ENCODE data around the gene ZNF428.

Gene ZNF428

GRCh38 chr19:43564800-43565199, 54.6 kb downstream of the ZNF428 start:
- H3K27ac ChIP-seq (ENCODE audit: low read depth, low read length), result no peak overlapping the region
- H4K8ac ChIP-seq (ENCODE audit: low read depth, low read length), result no peak overlapping the region
- no peak overlapping the region for H3K18ac ChIP-seq (ENCODE audit: low read length)
- no peak overlapping the region for H2BK12ac ChIP-seq (ENCODE audit: low read length)
- no CpG with 5 or more reads among the region's 9 CpGs for WGBS (ENCODE audit: extremely low coverage, insufficient coverage, insufficient read length)
- no peak overlapping the region for H4K12ac ChIP-seq (ENCODE audit: low read depth, low read length)
- H3K23ac ChIP-seq (ENCODE audit: low read length), result no peak overlapping the region
- no peaks in the 10 kb centered on the region for H3K79me1 ChIP-seq (ENCODE audit: low read length)
- no peak overlapping the region for H3K4me2 ChIP-seq (ENCODE audit: low read length)
- no peaks in the 10 kb centered on the region for H3K9me3 ChIP-seq (ENCODE audit: insufficient read depth, low read depth, low read length)
- no peak overlapping the region for H2AK5ac ChIP-seq (ENCODE audit: low read length)
- DNase-seq, result peak in 1 of 2 donors; percentile 34
- no peak overlapping the region for H2BK5ac ChIP-seq (ENCODE audit: low read depth, low read length, poor library complexity)
- H3K27me3 ChIP-seq (ENCODE audit: insufficient read depth, low read length), result no peaks in the 10 kb centered on the region
- H3K79me2 ChIP-seq (ENCODE audit: control insufficient read depth, insufficient read depth, low read length, poor library complexity), result no peaks in the 10 kb centered on the region
- H3K36me3 ChIP-seq (ENCODE audit: control insufficient read depth in 1 of 2, insufficient read depth in 2 of 2, low read length in 2 of 2), result peaks cover 21 to 30% of the 10 kb centered on the region in 2 experiments
- no peaks in the 10 kb centered on the region for H3K4me1 ChIP-seq (ENCODE audit: control insufficient read depth in 1 of 2, insufficient read depth in 2 of 2, low read length in 2 of 2)
- H2BK120ac ChIP-seq (ENCODE audit: insufficient read depth, low read length, poor library complexity), result no peak overlapping the region
- H3K4ac ChIP-seq (ENCODE audit: low read depth, low read length), result no peak overlapping the region
- H3K4me3 ChIP-seq (ENCODE audit: low read depth, low read length), result no peak overlapping the region
- H3K14ac ChIP-seq (ENCODE audit: low read length), result no peak overlapping the region
- H3K9ac ChIP-seq (ENCODE audit: low read length), result no peak overlapping the region
- H2AFZ ChIP-seq (ENCODE audit: insufficient read depth, low read length, poor library complexity), result no peak overlapping the region
- no peak overlapping the region for H4K91ac ChIP-seq (ENCODE audit: low read depth, low read length)

- H3K27ac ChIP-seq (ENCODE audit: low read depth, low read length), result no peak overlapping the region
- H4K91ac ChIP-seq (ENCODE audit: low read depth, low read length), result no peak overlapping the region
- no CpG with 5 or more reads among the region's 10 CpGs for WGBS (ENCODE audit: extremely low coverage, insufficient coverage, insufficient read length)
- no peak overlapping the region for H3K4me3 ChIP-seq (ENCODE audit: low read depth, low read length)
- peaks cover 22 to 30% of the 10 kb centered on the region in 2 experiments for H3K36me3 ChIP-seq (ENCODE audit: control insufficient read depth in 1 of 2, insufficient read depth in 2 of 2, low read length in 2 of 2)
- H2AK5ac ChIP-seq (ENCODE audit: low read length), result no peak overlapping the region
- H4K12ac ChIP-seq (ENCODE audit: low read depth, low read length), result no peak overlapping the region
- DNase-seq, result no peak
- H3K27me3 ChIP-seq (ENCODE audit: insufficient read depth, low read length), result no peaks in the 10 kb centered on the region
- H3K9me3 ChIP-seq (ENCODE audit: insufficient read depth, low read depth, low read length), result no peaks in the 10 kb centered on the region
- no peak overlapping the region for H3K14ac ChIP-seq (ENCODE audit: low read length)
- H3K18ac ChIP-seq (ENCODE audit: low read length), result no peak overlapping the region
- H2BK5ac ChIP-seq (ENCODE audit: low read depth, low read length, poor library complexity), result no peak overlapping the region
- H3K4ac ChIP-seq (ENCODE audit: low read depth, low read length), result no peak overlapping the region
- no peak overlapping the region for H2BK12ac ChIP-seq (ENCODE audit: low read length)
- H3K4me1 ChIP-seq (ENCODE audit: control insufficient read depth in 1 of 2, insufficient read depth in 2 of 2, low read length in 2 of 2), result no peaks in the 10 kb centered on the region
- H3K23ac ChIP-seq (ENCODE audit: low read length), result no peak overlapping the region
- no peak overlapping the region for H3K9ac ChIP-seq (ENCODE audit: low read length)
- H3K79me2 ChIP-seq (ENCODE audit: control insufficient read depth, insufficient read depth, low read length, poor library complexity), result no peaks in the 10 kb centered on the region
- no peak overlapping the region for H3K4me2 ChIP-seq (ENCODE audit: low read length)
- H2AFZ ChIP-seq (ENCODE audit: insufficient read depth, low read length, poor library complexity), result no peak overlapping the region
- H3K79me1 ChIP-seq (ENCODE audit: low read length), result no peaks in the 10 kb centered on the region
- H4K8ac ChIP-seq (ENCODE audit: low read depth, low read length), result no peak overlapping the region
- H2BK120ac ChIP-seq (ENCODE audit: insufficient read depth, low read length, poor library complexity), result no peak overlapping the region
Observed at GRCh38 chr19:43563816-43564457, 55.5 kb downstream of the ZNF428 start.

GRCh38 chr19:43562698-43563241, 56.7 kb downstream of the ZNF428 start:
- Histone ChIP-seq H3K14ac (ENCODE audit: low read length) (no peak overlapping the region), H3K23ac (ENCODE audit: low read length) (no peak overlapping the region), H3K79me1 (ENCODE audit: low read length) (no peaks in the 10 kb centered on the region), H3K4me3 (ENCODE audit: low read depth, low read length) (no peak overlapping the region), H4K91ac (ENCODE audit: low read depth, low read length) (no peak overlapping the region), H2BK12ac (ENCODE audit: low read length) (no peak overlapping the region), H3K4ac (ENCODE audit: low read depth, low read length) (no peak overlapping the region), H3K27me3 (ENCODE audit: insufficient read depth, low read length) (no peaks in the 10 kb centered on the region), H2AK5ac (ENCODE audit: low read length) (no peak overlapping the region), H3K79me2 (ENCODE audit: control insufficient read depth, insufficient read depth, low read length, poor library complexity) (no peaks in the 10 kb centered on the region), H3K36me3 (ENCODE audit: control insufficient read depth in 1 of 2, insufficient read depth in 2 of 2, low read length in 2 of 2) (peaks cover 25 to 32% of the 10 kb centered on the region in 2 experiments), H3K4me2 (ENCODE audit: low read length) (no peak overlapping the region), H2AFZ (ENCODE audit: insufficient read depth, low read length, poor library complexity) (no peak overlapping the region), H3K4me1 (ENCODE audit: control insufficient read depth in 1 of 2, insufficient read depth in 2 of 2, low read length in 2 of 2) (no peaks in the 10 kb centered on the region), H4K12ac (ENCODE audit: low read depth, low read length) (no peak overlapping the region), H3K18ac (ENCODE audit: low read length) (no peak overlapping the region), H3K27ac (ENCODE audit: low read depth, low read length) (no peak overlapping the region), H3K9me3 (ENCODE audit: insufficient read depth, low read depth, low read length) (no peaks in the 10 kb centered on the region), H4K8ac (ENCODE audit: low read depth, low read length) (no peak overlapping the region), H2BK120ac (ENCODE audit: insufficient read depth, low read length, poor library complexity) (no peak overlapping the region), H3K9ac (ENCODE audit: low read length) (no peak overlapping the region), H2BK5ac (ENCODE audit: low read depth, low read length, poor library complexity) (no peak overlapping the region)
- DNase-seq, result peak; percentile 44 to 54
- no CpG with 5 or more reads among the region's 14 CpGs for WGBS (ENCODE audit: extremely low coverage, insufficient coverage, insufficient read length)

- no peak overlapping the region for H3K4ac ChIP-seq (ENCODE audit: low read depth, low read length)
- H3K9ac ChIP-seq (ENCODE audit: low read length), result no peak overlapping the region
- no peak overlapping the region for H3K4me3 ChIP-seq (ENCODE audit: low read depth, low read length)
- no peak overlapping the region for H3K23ac ChIP-seq (ENCODE audit: low read length)
- H3K27ac ChIP-seq (ENCODE audit: low read depth, low read length), result no peak overlapping the region
- no peaks in the 10 kb centered on the region for H3K79me1 ChIP-seq (ENCODE audit: low read length)
- H3K14ac ChIP-seq (ENCODE audit: low read length), result no peak overlapping the region
- H2BK12ac ChIP-seq (ENCODE audit: low read length), result no peak overlapping the region
- WGBS (ENCODE audit: extremely low coverage, insufficient coverage, insufficient read length), result no CpG with 5 or more reads among the region's 6 CpGs
- H3K36me3 ChIP-seq (ENCODE audit: control insufficient read depth in 1 of 2, insufficient read depth in 2 of 2, low read length in 2 of 2), result peaks cover 25 to 32% of the 10 kb centered on the region in 2 experiments
- no peaks in the 10 kb centered on the region for H3K27me3 ChIP-seq (ENCODE audit: insufficient read depth, low read length)
- H4K91ac ChIP-seq (ENCODE audit: low read depth, low read length), result no peak overlapping the region
- H2BK5ac ChIP-seq (ENCODE audit: low read depth, low read length, poor library complexity), result no peak overlapping the region
- no peaks in the 10 kb centered on the region for H3K9me3 ChIP-seq (ENCODE audit: insufficient read depth, low read depth, low read length)
- no peaks in the 10 kb centered on the region for H3K4me1 ChIP-seq (ENCODE audit: control insufficient read depth in 1 of 2, insufficient read depth in 2 of 2, low read length in 2 of 2)
- H2AFZ ChIP-seq (ENCODE audit: insufficient read depth, low read length, poor library complexity), result no peak overlapping the region
- no peak overlapping the region for H3K4me2 ChIP-seq (ENCODE audit: low read length)
- no peak overlapping the region for H4K8ac ChIP-seq (ENCODE audit: low read depth, low read length)
- no peaks in the 10 kb centered on the region for H3K79me2 ChIP-seq (ENCODE audit: control insufficient read depth, insufficient read depth, low read length, poor library complexity)
- no peak overlapping the region for H2BK120ac ChIP-seq (ENCODE audit: insufficient read depth, low read length, poor library complexity)
- no peak overlapping the region for H4K12ac ChIP-seq (ENCODE audit: low read depth, low read length)
- no peak for DNase-seq
- H2AK5ac ChIP-seq (ENCODE audit: low read length), result no peak overlapping the region
- no peak overlapping the region for H3K18ac ChIP-seq (ENCODE audit: low read length)
Observed at GRCh38 chr19:43562226-43562697, 57.2 kb downstream of the ZNF428 start.

Measured in trophoblast cell (in vitro differentiated cells and primary cell).